HG03460 (cell line): Measurements from ENCODE around the gene TTC13.
A peak's percentile ranks its signal among the peaks of the same experiment; 100 is the strongest.

Experiments used
- ATAC-seq: cut with Tn5 transposase; IDR thresholded peaks from one replicate; pipeline ENCODE4 v1.9.1; 2021; ENCODE audit not compliant: unreplicated experiment

The TTC13 gene

DNA sequence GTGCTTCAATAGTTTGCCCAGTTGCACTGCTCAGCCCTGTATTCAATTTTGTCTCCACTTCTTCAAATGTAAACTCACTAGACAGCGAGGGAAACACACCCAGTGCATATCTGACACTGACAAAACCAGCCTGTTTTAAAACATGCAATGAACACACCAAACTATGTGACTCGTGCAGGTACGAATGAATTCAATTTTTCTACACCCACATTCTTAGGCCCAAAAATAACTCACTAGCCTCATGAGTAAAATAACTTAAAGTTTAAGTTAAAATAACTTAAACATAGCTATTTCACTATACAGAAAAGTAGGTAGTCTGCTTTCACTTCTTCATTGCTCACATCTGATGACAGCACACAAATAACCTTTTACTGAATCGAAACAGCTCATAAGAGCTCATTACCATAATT is 21.1 kb downstream of the TTC13 start:
- peak; percentile 83 for ATAC-seq

DNA sequence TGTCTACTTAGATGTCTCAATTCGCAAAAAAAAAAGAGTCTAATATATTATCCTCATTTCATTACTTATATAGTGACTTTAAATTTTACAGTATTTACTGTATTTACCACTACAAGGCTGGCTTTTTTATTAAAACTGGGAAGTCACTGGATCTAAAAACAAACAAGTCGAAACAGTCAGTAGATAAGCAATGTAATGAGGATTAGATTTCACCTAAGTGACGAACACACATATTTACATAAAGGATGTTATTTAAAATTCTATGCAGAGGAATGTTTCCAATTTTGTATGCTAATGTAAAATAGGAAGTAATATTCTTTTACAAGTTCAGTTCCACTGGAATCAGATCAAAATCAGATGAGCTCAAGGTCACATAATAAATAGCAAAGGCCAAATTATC is 28.3 kb downstream of the TTC13 start:
- ATAC-seq = no peak

DNA sequence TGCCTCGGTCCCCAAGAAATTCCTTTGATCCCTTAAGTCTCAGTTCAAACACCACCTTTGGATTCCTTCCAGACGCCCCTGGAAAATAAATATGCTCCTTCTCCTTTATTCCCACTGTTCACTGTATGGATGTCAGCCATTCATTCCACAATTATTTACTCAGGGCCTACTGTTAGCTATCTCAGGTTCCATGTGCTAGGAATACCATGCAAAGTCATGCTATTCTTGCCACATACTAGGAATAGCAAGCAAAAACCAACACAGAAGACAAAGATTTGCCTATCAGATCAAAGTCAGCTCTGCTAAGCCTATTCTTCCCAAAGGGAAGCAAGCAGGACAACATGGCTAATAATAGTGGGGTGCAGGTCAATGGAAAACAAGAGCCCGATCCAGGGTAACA is 29.8 kb downstream of the TTC13 start:
- ATAC-seq = no peak

DNA sequence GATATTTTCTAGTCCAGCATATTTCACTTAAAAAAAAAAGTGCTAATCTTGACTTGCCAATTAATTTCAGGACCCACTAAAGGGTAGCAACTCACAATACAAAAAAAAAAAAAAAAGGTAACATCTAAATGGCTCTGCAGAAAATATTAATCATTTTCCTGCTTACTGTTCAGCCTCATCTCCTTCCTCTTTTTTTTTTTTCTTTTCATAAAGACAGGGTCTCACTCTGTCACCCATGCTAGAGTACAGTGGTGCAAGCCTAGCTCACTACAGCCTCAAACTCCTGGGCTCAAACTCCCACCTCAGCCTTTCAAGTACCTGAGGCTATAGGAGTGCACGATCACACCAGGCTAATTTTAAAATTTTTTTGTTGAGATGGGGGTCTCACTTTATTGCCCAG is 30.4 kb downstream of the TTC13 start:
- ATAC-seq = no peak

DNA sequence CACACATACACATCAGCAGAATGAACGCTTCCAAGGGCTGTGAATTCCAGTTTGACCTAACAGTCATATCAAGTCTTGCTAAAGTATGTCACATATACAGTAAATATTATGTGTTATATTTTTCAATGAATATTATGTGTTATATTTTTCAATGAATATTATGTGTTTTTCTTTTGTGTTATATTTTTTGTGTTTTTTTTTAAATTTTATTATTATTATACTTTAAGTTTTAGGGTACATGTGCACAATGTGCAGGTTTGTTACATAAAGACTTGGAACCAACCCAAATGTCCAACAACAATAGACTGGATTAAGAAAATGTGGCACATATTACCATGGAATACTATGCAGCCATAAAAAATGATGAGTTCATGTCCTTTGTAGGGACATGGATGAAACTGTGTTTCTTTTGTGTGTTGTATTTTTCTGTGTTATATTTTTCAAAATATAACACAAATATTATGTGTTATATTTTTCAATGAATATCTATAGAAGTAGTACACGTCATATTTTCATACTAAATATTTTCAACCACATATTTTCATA is 35.5 kb downstream of the TTC13 start:
- no peak for ATAC-seq

DNA sequence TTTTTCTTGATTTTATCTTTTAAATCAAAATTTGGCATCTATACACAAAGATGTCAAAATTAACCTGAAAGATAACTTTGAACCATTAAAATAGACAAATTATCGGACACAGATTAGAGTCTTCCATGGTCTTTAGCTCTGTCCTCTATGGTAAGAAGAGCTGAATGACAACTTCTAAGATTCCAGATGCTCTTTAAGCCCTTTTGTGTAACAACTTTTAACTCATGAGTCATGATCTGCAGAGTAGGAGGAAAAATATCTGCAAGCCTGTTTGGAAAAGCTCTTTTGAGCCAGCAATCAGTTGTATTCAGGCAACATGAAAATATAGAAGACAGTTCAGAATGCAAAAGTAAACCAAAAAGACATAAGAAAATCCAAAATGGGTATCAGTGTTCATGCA is 37.8 kb downstream of the TTC13 start:
- no peak for ATAC-seq

DNA sequence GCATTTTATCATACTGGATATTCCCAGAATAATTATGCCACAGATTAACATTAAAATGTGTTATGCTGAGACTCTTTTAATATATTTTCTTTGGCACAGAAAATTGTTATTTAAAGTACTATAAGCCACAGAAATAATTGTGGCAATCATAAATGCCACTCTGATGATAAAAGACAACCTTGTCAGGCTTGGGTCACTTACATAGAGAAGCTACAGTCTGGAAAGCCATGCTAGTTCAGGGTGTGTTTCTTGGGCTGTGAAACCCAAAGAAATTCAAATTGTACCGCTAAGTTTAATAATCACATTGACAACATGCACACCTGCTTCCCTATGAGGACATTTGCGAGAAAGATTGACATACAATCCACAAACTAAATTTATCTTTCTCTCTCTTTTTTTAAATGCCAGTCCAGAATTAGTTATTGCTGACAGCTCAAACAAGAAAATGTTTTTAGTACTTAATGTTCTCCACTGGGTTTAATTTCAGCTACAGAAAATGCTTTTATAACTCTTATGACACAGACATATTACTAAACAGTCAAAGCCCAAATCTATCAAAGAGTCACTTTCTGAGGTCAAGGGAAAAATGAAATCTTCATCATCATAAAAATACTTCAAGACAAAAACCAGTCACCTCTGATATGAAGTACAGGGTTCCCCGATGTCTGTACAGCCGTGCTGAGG is 38.7 kb downstream of the TTC13 start:
- no peak for ATAC-seq

DNA sequence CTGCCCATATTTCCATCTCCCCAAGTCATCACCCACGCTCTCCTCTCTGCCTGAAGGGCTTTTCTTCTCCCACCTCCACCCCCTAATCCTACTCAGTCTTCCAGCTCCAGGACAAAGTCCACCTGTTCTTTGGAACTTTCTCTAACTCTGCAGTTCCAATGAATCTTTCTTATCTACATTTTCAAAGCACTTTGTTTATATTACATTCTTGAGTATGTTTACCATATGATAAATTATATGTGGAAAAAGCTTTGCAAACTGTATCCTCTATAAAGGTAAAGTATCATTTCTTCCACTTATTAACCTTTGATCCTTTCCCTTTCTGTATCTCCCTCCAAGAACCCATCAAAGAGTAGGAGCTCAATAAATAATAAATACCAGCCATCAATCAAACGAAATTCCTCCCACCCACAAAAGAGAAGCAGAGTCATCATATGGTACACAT is 39.7 kb downstream of the TTC13 start:
- no peak for ATAC-seq

DNA sequence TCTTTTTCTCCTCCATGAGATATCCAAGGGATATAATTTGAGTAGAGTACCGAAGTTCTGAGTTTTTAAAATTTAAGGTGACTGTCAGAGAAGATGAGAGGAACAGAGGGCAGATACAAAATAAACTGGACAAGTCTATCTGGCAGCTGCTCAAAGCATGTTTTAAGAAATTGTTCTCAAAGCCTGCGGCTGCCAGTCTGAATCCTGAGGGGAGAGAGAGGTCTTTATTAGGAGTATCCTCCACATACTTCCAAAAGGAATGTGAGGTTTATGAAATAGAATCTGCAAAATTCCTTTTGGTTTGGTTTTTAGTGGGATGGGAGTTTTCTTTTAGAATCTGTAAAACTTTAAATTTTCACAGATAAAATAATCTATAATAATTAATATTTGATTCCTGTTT is 41.3 kb downstream of the TTC13 start:
- ATAC-seq = no peak

DNA sequence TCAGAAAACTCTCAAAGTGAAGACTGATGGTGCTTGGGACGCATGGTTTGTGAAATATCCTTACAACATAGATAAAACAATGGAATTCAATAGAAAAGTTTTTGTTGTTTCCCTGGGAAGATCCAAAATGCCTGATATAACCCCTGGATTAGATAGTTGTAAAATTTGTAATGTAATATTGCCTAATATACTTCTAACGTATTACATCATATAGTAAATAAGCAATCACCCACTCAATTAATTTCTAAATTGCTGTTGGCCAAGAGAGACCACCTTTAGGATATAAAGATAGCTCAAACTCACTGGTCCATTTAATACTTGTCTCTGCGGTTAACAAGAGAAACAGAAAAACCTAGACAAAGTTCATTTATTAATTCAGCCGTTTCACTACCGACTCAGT is 42.2 kb downstream of the TTC13 start:
- ATAC-seq = no peak

DNA sequence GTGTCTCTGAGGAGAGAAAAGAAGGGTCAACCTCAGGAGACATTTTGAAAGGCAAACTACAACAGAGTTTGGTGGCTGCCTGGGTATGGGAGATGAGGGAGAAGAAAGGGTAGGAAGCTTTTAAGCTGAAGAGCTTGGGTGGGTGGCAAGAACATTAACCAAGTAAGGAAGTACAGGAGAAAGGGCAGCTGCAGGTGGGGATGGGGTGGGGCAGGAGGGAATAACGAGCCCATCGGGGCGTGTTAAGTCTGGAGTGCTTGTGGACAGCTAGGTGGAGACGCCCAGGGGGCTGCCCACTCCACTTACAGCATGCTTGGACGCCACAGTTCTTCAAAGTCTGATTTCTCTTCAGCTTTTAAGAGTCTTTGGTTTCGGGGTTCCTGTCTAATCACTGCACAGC is 42.8 kb downstream of the TTC13 start:
- no peak for ATAC-seq

DNA sequence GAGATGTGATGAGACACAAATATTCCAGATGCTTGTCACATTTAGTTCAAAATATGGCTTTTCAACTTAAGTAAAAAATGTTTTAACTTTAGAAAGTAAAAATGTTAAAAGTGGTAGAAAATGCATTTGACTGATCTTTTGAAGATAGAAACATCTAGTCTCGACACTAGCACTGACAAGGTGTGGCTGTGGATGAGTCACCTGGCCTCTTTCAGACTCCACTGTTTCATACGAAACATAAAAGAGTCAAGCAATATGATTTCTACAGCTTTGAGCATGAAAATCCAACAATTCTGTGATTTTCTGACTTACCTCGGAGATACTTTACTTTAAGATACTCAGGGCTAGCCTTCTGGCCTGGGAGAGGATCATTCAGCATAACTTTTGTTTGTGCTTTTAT is 47.7 kb downstream of the TTC13 start:
- ATAC-seq = no peak

DNA sequence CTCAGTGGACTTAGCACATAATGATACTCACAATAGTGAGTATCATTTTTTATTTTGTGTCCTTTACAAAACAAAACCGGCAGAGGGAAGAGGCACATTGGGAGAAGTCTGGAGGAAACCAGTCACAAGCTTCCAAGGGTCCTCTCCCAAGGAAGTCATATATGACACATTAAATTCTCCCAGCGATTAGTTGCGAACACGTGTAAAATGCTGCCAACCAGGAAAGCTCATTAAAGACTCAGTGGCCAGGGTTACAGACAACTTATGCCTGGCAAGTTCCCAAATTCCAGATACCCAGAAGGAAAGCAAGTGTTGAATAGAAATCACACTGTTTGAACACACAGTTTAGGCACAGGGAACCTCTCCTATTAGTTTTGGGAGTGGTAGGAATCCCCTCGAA is 52.5 kb downstream of the TTC13 start:
- ATAC-seq = no peak

DNA sequence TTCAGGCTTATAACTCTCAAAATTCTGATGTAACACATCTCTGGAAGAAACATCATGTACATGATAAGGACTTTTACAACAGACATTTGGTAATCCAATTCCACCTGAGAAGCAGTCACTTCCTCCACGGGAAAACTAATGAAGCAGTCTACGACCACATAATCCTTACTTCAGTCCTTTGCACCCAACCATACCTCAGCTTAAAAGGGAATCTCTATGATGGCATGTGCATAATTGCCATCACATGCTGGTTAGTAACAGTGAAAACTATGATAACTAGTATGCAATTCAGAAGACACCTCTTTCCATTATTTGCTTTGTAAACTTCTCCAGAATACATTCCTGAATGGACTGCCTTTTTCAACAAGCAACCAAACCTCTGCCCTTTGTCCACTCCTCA is 53.1 kb downstream of the TTC13 start:
- no peak for ATAC-seq

DNA sequence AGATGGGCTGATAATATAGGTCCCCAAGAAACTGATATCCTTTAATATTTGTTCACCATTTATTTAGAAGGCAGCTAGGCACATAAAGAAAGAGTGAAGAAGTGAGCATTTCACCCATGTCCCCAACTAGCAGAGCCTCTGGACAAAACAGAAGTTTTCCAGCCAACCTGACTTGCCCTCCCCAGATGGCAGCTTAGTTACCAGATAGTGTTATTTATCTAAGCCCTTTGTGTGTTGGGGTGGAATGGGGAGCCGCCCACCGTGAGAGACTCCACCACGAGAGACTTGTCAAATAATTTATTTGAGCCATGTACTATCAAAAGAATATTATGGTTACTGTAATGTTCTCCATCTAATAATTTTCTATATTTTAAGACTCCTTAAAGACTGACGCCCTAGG is 55.5 kb downstream of the TTC13 start:
- no peak for ATAC-seq

DNA sequence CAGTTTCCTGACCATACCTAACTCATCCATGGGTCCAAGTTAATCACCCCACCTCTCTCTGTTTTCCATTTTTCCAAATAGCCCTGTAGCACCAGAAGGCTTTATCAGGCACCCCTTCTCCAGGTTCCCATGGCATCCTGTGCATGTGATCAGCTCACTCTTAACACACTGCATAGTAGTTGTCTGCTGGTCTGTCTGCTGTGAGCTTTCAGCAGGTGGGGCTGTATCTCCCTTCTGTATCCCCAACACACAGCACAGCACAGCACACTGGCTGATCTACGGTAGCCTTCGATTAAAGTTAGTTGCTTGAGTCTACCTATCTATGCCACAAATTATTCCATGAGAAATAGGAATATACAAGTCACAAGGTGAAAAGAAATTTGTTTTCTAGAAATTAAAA is 56.0 kb downstream of the TTC13 start:
- no peak for ATAC-seq

DNA sequence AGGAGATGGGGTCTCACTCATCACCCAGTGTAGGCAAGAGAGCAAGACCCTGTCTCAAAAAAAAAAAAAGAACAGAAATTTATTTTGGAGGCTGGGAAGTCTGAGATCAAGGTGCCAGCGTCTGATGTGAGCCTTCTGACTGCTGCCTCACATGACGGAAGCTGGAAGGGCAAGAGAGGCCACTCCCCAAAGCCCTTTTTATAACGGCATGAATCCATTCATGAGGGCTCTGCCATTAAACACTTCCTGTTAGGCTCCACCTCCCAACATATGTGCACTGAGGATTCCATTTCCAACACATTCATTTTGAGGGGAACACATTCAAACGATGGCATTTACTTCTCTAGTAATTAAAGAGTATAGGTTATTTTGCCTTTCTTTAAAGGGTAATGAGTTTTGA is 59.5 kb downstream of the TTC13 start:
- ATAC-seq = no peak

DNA sequence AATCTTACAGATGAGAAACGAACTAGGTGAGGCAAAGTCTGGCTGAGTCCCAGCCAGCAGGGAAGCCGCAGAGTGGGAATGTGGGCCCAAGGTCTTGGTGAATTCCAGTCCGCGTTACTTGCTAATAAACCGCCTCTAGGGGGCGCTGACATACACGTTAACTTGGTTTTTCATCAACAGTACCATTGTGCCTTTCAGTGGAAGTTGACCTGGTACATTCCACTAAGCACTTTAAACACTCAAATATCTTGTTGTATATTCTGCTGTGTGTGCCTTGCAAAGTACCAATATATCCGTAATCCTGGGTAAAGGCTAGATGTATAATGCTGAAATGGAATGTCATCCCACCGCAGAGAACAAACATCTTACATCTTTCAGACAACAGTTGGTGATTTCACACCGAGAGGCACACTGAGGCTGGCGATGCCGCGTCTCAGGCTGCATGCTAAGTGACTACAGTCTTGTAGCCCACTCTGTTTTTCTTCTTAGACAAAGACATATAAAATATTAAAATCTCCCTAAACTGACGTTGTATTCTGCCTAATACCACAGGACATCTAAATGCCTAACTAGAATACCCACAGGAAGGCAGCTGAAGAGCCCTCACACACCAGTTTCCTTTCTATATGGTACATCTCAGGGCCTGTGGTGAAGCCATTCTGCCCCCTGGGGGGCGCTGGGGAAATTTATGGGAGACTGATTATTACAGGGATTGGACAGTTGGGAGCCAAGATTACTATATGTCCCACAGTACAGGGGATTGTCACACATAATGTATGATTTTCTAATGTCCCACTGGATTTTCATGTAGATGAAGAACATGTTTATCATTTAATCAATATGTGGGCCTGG is 61.2 kb downstream of the TTC13 start:
- ATAC-seq = no peak

DNA sequence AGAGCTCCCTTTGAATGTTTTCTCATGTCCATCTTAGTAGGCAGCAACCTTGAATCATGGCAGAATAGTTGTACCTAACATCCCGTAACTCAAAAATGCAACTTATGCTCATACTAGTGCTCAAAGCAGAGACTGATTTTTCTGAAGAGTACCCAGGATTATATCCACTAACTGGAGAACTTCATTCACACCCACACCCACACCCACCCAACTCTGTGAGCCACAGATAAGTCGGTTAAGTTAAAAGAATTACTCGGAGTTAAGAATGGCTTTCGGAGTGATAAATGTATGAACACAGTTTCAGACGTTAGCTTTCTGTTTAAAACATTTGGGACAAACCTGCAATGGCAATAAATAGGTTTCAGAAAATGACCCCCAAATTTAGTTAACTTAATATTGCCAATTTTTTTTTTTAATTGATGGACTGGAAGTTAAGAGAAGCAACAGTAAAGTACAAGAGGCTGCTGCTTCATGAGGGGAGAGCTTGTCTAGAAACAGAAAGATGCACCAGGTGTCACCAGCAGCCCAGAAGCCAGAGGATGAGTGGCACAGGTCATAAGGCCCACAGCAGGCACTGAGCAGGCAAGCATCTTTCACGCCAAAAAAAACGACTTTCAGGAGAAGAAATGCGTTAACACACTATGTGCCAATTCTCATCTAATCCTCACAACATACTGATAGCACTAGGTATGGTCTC is 61.9 kb downstream of the TTC13 start:
- no peak for ATAC-seq

DNA sequence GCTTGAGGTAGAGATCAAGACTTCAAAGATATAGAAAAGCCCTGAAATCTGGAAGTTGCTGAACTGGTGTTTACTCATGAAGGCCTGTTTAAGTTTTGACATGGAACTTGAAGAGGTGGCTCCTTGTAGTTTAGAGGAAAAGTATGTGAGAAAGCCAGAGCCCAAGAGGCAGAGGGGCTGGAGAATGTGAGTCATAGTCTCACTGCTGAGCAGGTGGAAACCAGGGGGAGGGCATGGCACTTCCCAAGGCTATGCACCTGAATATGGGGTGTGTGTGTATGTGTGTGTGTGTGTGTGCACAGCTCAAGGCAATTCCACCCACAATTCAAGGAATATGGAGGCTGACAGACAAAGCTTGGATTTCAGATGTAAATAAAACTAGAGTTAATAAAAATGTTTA is 63.6 kb downstream of the TTC13 start:
- ATAC-seq = no peak

DNA sequence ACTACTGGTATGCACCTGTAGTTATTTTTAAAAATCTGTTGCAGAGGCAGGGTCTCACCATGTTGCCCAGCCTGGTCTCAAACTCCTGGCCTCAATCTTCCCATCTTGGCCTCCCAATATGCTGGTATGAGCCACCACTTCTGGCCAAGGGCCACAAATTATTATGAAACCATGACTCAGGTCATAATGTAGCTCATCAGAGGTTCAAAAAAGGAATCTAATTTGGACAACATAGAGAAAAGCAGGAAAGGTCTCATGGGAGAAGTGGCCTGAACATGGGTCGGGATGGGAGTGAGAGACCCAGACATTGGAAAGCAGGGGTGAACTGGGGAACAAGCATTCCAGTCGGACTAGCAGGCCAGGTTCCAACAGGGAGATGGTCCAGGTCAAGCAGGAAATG is 65.2 kb downstream of the TTC13 start:
- ATAC-seq = no peak

DNA sequence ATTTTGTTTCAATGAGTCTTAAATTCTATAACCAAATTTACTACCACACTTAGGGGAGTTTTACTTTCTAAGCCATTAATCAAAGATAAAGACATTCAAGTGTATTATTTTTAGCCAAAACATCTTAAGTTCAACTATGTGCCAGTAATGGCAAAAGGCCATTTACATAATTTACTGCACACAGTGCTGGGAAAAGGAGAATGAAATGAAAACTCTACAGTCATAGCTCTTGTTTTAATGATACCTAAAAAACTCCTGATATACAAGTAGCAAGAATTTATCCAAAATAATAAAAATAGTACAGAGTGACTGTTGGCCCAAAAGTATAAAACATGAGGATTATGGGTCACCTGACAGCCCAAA is 67.9 kb downstream of the TTC13 start:
- ATAC-seq = no peak
